IMR-90 (cell line): ENCODE data around the gene SPESP1. TPM values are rescaled to one million over a fixed set of nuclear protein-coding genes. Genes with fewer than 3 reads are reported as not detected.

Experiments
- ATAC-seq: fragments of 200-7000 bp; cut with Tn5 transposase; 2 replicates; pipeline ENCODE4 v1.9.1; 2020; ENCODE audit warnings: low read depth, mild to moderate bottlenecking, moderate library complexity
- BruUV-seq: library from RNA; stranded (reverse); fragments of 400-500 nt; replicated peaks from 2 replicates; lab custom pipeline; 2021; lab: Mats Ljungman, UMichigan
- CTCF ChIA-PET: fragments of 300-600 bp; formaldehyde crosslinking; extraction: SDS; loops from one replicate; lab custom pipeline; 2021; ENCODE audit warnings: antibody characterized with exemption; lab: Yijun Ruan, JAX
- POLR2A ChIA-PET: fragments of 300-600 bp; sonication (Branson Sonifier 250); formaldehyde crosslinking; loops from one replicate; lab custom pipeline; 2022; ENCODE audit warnings: antibody characterized with exemption; ENCODE audit not compliant: unreplicated experiment; lab: Charles Lee
- DNase-seq: peaks from one replicate; pipeline ENCODE4 v3.0.0; 2013
- H2AFZ ChIP-seq: replicated peaks from 2 replicates; pipeline ENCODE3; 2013; ENCODE audit warnings: low read length, mild to moderate bottlenecking; ENCODE audit not compliant: poor library complexity
- H2AK5ac ChIP-seq: 2 replicates; pipeline ENCODE4 v1.6.1; 2013; ENCODE audit warnings: low read depth, low read length, inconsistent platforms
- H2AK9ac ChIP-seq: replicated peaks from 2 replicates; pipeline ENCODE3; 2013; ENCODE audit warnings: mild to moderate bottlenecking, low read depth, low read length, moderate library complexity; ENCODE audit not compliant: poor library complexity
- H2BK120ac ChIP-seq: 2 replicates; pipeline ENCODE4 v1.6.1; 2013; ENCODE audit warnings: low read depth, low read length, inconsistent platforms
- H2BK15ac ChIP-seq: 3 replicates; pipeline ENCODE4 v1.6.1; 2013; ENCODE audit warnings: low read depth, low read length, inconsistent platforms
- H2BK20ac ChIP-seq: 2 replicates; pipeline ENCODE4 v1.6.1; 2013; ENCODE audit warnings: low read depth, mild to moderate bottlenecking, inconsistent platforms, low read length, moderate library complexity
- H2BK5ac ChIP-seq: 2 replicates; pipeline ENCODE4 v1.6.1; 2013; ENCODE audit warnings: mild to moderate bottlenecking, low read depth, low read length, inconsistent platforms; ENCODE audit not compliant: poor library complexity, severe bottlenecking
- H3K14ac ChIP-seq: replicated peaks from 2 replicates; pipeline ENCODE4 v1.6.1; 2013; ENCODE audit warnings: low read depth, low read length, inconsistent platforms
- H3K18ac ChIP-seq: 2 replicates; pipeline ENCODE4 v1.6.1; 2013; ENCODE audit warnings: low read depth, low read length, control low read depth
- H3K23ac ChIP-seq: 2 replicates; pipeline ENCODE4 v1.6.1; 2013; ENCODE audit warnings: low read depth, low read length, inconsistent platforms
- H3K27ac ChIP-seq: 2 replicates; pipeline ENCODE4 v1.5.1; 2013; ENCODE audit warnings: mild to moderate bottlenecking, control low read depth, low read length; ENCODE audit not compliant: insufficient read depth
- H3K27me3 ChIP-seq: 2 replicates; pipeline ENCODE4 v1.6.1; 2013; ENCODE audit warnings: low read length; ENCODE audit not compliant: control insufficient read depth, insufficient read depth
- H3K36me3 ChIP-seq: 2 replicates; pipeline ENCODE4 v1.6.1; 2013; ENCODE audit warnings: low read length, mixed read lengths; ENCODE audit not compliant: control insufficient read depth, insufficient read depth
- H3K4ac ChIP-seq: 2 replicates; pipeline ENCODE4 v1.6.1; 2013; ENCODE audit warnings: low read depth, low read length, inconsistent platforms
- H3K4me1 ChIP-seq: 2 replicates; pipeline ENCODE4 v1.6.1; 2013; ENCODE audit warnings: low read length, mixed read lengths; ENCODE audit not compliant: control insufficient read depth, insufficient read depth
- H3K4me2 ChIP-seq: 2 replicates; pipeline ENCODE4 v1.6.1; 2013; ENCODE audit warnings: low read depth, mild to moderate bottlenecking, control low read depth, low read length, moderate library complexity
- H3K4me3 ChIP-seq: 2 replicates; pipeline ENCODE4 v1.5.1; 2013; ENCODE audit warnings: low read depth, mild to moderate bottlenecking, control low read depth, low read length, moderate library complexity; ENCODE audit not compliant: insufficient read depth
- H3K56ac ChIP-seq: 2 replicates; pipeline ENCODE4 v1.6.1; 2013; ENCODE audit warnings: low read length, inconsistent platforms; ENCODE audit not compliant: insufficient read depth; ENCODE audit errors: extremely low read depth
- H3K79me1 ChIP-seq, 2 experiments: 2 replicates each; pipeline ENCODE4 v1.6.1; 2013; ENCODE audit warnings: low read length in 2 of 2, inconsistent platforms in 1 of 2, low read depth in 1 of 2
- H3K9ac ChIP-seq: 2 replicates; pipeline ENCODE4 v1.6.1; 2013; ENCODE audit warnings: low read depth, low read length, control low read depth
- H3K9me1 ChIP-seq: 2 replicates; pipeline ENCODE4 v1.6.1; 2013; ENCODE audit warnings: low read length, inconsistent platforms; ENCODE audit not compliant: insufficient read depth
- H3K9me3 ChIP-seq: 2 replicates; pipeline ENCODE4 v1.6.1; 2013; ENCODE audit warnings: low read length; ENCODE audit not compliant: control insufficient read depth, insufficient read depth
- H4K20me1 ChIP-seq: 2 replicates; pipeline ENCODE4 v1.6.1; 2013; ENCODE audit warnings: low read length, inconsistent platforms; ENCODE audit not compliant: insufficient read depth
- H4K5ac ChIP-seq: 2 replicates; pipeline ENCODE4 v1.6.1; 2013; ENCODE audit warnings: mild to moderate bottlenecking, low read depth, low read length, control low read depth
- H4K8ac ChIP-seq, 2 experiments: 2 replicates each; pipeline ENCODE4 v1.6.1; 2013; ENCODE audit warnings: low read depth in 2 of 2, low read length in 2 of 2, control low read depth in 1 of 2, inconsistent platforms in 1 of 2
- H4K91ac ChIP-seq: 2 replicates; pipeline ENCODE4 v1.6.1; 2013; ENCODE audit warnings: low read depth, low read length, inconsistent platforms; ENCODE audit not compliant: insufficient read depth
- BHLHE40 ChIP-seq: fragments of 150-350 bp; IDR thresholded peaks from 2 replicates; pipeline ENCODE4 v1.6.1; 2016; ENCODE audit warnings: mild to moderate bottlenecking, low read depth, low read length
- CHD1 ChIP-seq: IDR thresholded peaks from 2 replicates; pipeline ENCODE4 v1.6.1; 2012; ENCODE audit warnings: low read depth, low read length, improper control_type of control experiment
- MAFK ChIP-seq: IDR thresholded peaks from 2 replicates; pipeline ENCODE4 v1.6.1; 2012; ENCODE audit warnings: low read depth, low read length, improper control_type of control experiment
- WGBS, 2 experiments: methylation state at CpG; one replicate each; pipeline versions ENCODE4 v1.1.5 to v1.1.7; 2013; ENCODE audit warnings: missing lambda C conversion rate in 2 of 2; ENCODE audit not compliant: insufficient read length in 1 of 2; ENCODE audit errors: extremely low coverage in 2 of 2; 5-methylcytosine and 5-hydroxymethylcytosine counted together
- dilution Hi-C: fragments of 300-500 bp; cut with HindIII; formaldehyde crosslinking; loops from one replicate; pipeline ENCODE4 v1.14.3; 2018; ENCODE audit warnings: low sequenced_read_pairs; ENCODE audit not compliant: unreplicated experiment
- in situ Hi-C: fragments of 300-500 bp; cut with MboI; formaldehyde crosslinking; loops from 3 replicates; pipeline ENCODE4 v1.14.3; 2019; ENCODE audit warnings: low sequenced_read_pairs, inconsistent platforms, mixed read lengths
- intact Hi-C: fragments of 100-400 bp; cut with micrococcal nuclease; formaldehyde crosslinking; loops from 2 replicates; pipeline ENCODE4 v1.10.0; 2022
- polyA plus RNA-seq, 3 experiments: library from polyadenylated mRNA; depleted of rRNA; stranded (reverse); fragments of >200 nt; gene quantifications; 2 replicates each; pipeline ENCODE4 v1.2.3, GENCODE V29; 2012; ENCODE audit warnings: low replicate concordance in 1 of 3
- total RNA-seq: library from RNA; depleted of rRNA; stranded (reverse); fragments of >200 nt; gene quantifications from 2 replicates; pipeline ENCODE4 v1.2.3, GENCODE V29; 2012
- TF ChIP-seq, protein P1 (sequence below): conservative IDR thresholded peaks from 2 replicates; pipeline ENCODE4 v1.5.1; 2012; ENCODE audit warnings: mild to moderate bottlenecking, low read depth, low read length, improper control_type of control experiment
- TF ChIP-seq, protein P2 (sequence below): fragments of 150-350 bp; IDR thresholded peaks from 2 replicates; pipeline ENCODE4 v1.6.1; 2017; ENCODE audit warnings: mild to moderate bottlenecking, antibody characterized with exemption, low read length, low read depth

SPESP1 gene
- total and polyA plus RNA-seq, 2 of the 4 experiments (the other 2 are of a cell fraction): 2.9 to 3.0 TPM

DNA sequence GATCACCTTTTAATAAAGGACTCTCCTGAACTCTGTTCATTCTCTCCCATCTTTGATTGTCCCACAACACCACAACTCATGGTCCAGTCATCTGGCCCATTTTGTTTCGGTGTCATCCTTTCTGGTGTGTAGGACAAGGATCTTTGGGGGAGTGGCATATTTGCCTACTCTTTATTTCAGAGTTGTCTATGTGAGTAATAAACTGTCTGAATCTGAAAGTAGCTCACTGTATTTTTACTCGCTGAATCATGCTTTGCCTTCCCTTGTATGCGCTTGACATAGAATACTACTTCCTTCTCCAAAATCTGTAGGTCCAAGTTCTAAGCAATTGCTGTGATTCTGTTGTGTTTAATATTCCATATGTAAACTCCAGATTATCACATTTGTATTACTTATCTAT is 54.3 kb downstream of the SPESP1 start:
- Histone ChIP-seq H3K4ac (no peak overlapping the region), H3K23ac (no peak overlapping the region), H3K27ac (no peak overlapping the region), H4K8ac (no peak overlapping the region), H4K91ac (no peak overlapping the region), H3K56ac (no peak overlapping the region), H3K4me3 (no peak overlapping the region), H3K9me1 (no peaks in the 10 kb centered on the region), H2BK20ac (no peak overlapping the region), H2BK120ac (no peak overlapping the region), H3K9me3 (no peaks in the 10 kb centered on the region), H3K79me1 (no peaks in the 10 kb centered on the region), H3K27me3 (peaks cover 29% of the 10 kb centered on the region), H3K18ac (no peak overlapping the region), H2AK9ac (no peak overlapping the region), H3K36me3 (no peaks in the 10 kb centered on the region), H3K4me2 (no peak overlapping the region), H3K4me1 (no peaks in the 10 kb centered on the region), H2AK5ac (no peak overlapping the region), H3K14ac (no peak overlapping the region), H4K20me1 (no peaks in the 10 kb centered on the region), H2AFZ (no peak overlapping the region), H4K5ac (no peak overlapping the region), H3K9ac (no peak overlapping the region), H2BK15ac (no peak overlapping the region), H2BK5ac (no peak overlapping the region)
- CTCF ChIA-PET: no interaction called here
- dilution Hi-C loops: no loop called here
- POLR2A ChIA-PET: no interaction called here
- intact Hi-C loops: no loop called here
- TF ChIP-seq, protein P1, sequence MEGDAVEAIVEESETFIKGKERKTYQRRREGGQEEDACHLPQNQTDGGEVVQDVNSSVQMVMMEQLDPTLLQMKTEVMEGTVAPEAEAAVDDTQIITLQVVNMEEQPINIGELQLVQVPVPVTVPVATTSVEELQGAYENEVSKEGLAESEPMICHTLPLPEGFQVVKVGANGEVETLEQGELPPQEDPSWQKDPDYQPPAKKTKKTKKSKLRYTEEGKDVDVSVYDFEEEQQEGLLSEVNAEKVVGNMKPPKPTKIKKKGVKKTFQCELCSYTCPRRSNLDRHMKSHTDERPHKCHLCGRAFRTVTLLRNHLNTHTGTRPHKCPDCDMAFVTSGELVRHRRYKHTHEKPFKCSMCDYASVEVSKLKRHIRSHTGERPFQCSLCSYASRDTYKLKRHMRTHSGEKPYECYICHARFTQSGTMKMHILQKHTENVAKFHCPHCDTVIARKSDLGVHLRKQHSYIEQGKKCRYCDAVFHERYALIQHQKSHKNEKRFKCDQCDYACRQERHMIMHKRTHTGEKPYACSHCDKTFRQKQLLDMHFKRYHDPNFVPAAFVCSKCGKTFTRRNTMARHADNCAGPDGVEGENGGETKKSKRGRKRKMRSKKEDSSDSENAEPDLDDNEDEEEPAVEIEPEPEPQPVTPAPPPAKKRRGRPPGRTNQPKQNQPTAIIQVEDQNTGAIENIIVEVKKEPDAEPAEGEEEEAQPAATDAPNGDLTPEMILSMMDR: no peak
- no peak for TF ChIP-seq CHD1
- TF ChIP-seq MAFK: no peak
- TF ChIP-seq, protein P2, sequence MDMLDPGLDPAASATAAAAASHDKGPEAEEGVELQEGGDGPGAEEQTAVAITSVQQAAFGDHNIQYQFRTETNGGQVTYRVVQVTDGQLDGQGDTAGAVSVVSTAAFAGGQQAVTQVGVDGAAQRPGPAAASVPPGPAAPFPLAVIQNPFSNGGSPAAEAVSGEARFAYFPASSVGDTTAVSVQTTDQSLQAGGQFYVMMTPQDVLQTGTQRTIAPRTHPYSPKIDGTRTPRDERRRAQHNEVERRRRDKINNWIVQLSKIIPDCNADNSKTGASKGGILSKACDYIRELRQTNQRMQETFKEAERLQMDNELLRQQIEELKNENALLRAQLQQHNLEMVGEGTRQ: no peak
- TF ChIP-seq BHLHE40: no peak
- no CpG with 5 or more reads among the region's 3 CpGs for WGBS, 2 experiments
- DNase-seq (no peak), ATAC-seq (no peak)
- no TSS peak for BruUV-seq
- in situ Hi-C loops: no loop called here
